Uterus (tissue), 4 donors: Measurements from ENCODE around the gene CDK6. TPM values are rescaled to one million over a fixed set of nuclear protein-coding genes. Genes with fewer than 3 reads are reported as not detected.

Experiments used
- DNase-seq, 2 donors: peaks; one replicate each; pipeline ENCODE4 v3.0.0-alpha.2; 2019 to 2020
- H3K27ac ChIP-seq, 2 donors: fragments of 200-600 bp; sonication (generic); 1 replicate in 1 of 2; 2 replicates in 1 of 2; pipeline ENCODE4 v1.5.1; 2016 to 2018
- H3K27me3 ChIP-seq, 2 donors: fragments of 200-600 bp; sonication (generic); one replicate each; pipeline ENCODE4 v1.5.1; 2018 to 2019; ENCODE audit warnings: control low read depth in 1 of 2
- H3K36me3 ChIP-seq, 2 donors: fragments of 200-600 bp; sonication (generic); one replicate each; pipeline ENCODE4 v1.5.1; 2019; ENCODE audit warnings: control low read depth in 1 of 2
- H3K4me1 ChIP-seq, 2 donors: fragments of 200-600 bp; sonication (generic); one replicate each; pipeline ENCODE4 v1.5.1; 2018 to 2019; ENCODE audit warnings: control low read depth in 1 of 2
- H3K4me3 ChIP-seq, 2 donors: fragments of 200-600 bp; sonication (generic); 1 replicate in 1 of 2; 2 replicates in 1 of 2; pipeline ENCODE4 v1.5.1; 2018 to 2019; ENCODE audit warnings: mild to moderate bottlenecking in 1 of 2
- H3K9me3 ChIP-seq, 2 donors: fragments of 200-600 bp; sonication (generic); one replicate each; pipeline ENCODE4 v1.5.1; 2019; ENCODE audit warnings: control low read depth in 1 of 2
- CTCF ChIP-seq, 4 experiments: fragments of 200-600 bp in 2 of 4; fragments of 450-650 bp in 2 of 4; sonication (generic) in 2 of 4; IDR thresholded peaks; one replicate each; pipeline ENCODE4 v1.5.1; 2016 to 2019; ENCODE audit warnings: antibody characterized with exemption in 4 of 4, mild to moderate bottlenecking in 2 of 4, moderate library complexity in 1 of 4
- POLR2A ChIP-seq, 2 donors: fragments of 450-650 bp; IDR thresholded peaks; one replicate each; pipeline ENCODE4 v1.6.1; 2016; ENCODE audit warnings: antibody characterized with exemption in 2 of 2, mild to moderate bottlenecking in 1 of 2, moderate library complexity in 1 of 2
- intact Hi-C: fragments of 100-400 bp; cut with DNase I; formaldehyde crosslinking; loops from one replicate; pipeline ENCODE4 v1.15.1; 2023; ENCODE audit warnings: low total_unique reads
- total RNA-seq, 4 donors: library from RNA; depleted of rRNA in 3 of 4; stranded (reverse); fragments of >200 nt in 3 of 4; gene quantifications; one replicate each; pipeline versions ENCODE4 v1.1.0 to v1.2.4, GENCODE V29; 2014 to 2023
- donor health status: DM: yes; HTN: yes; CAD: no.

Gene CDK6
- total RNA-seq, 4 donors from 2014 or later, result 5.9 to 117 (median 15.2) TPM

GRCh38 chr7:92625617-92626016, 210.8 kb downstream of the CDK6 start:
- TF ChIP-seq CTCF (IDR thresholded peaks at IDR 0.05), result no peak
- TF ChIP-seq POLR2A (IDR thresholded peaks at IDR 0.05), result no peak
- Histone ChIP-seq H3K4me1 (no peaks in the 10 kb centered on the region), H3K9me3 (no peaks in the 10 kb centered on the region), H3K36me3 (no peaks in the 10 kb centered on the region), H3K27ac (no peak overlapping the region), H3K4me3 (no peak overlapping the region), H3K27me3 (no peaks in the 10 kb centered on the region)
- intact Hi-C loops, result no loop called here
- no peak for DNase-seq

GRCh38 chr7:92624298-92624996, 211.9 kb downstream of the CDK6 start:
- no peak for TF ChIP-seq POLR2A (IDR thresholded peaks at IDR 0.05)
- Histone ChIP-seq H3K9me3 (no peaks in the 10 kb centered on the region), H3K4me3 (no peak overlapping the region), H3K36me3 (no peaks in the 10 kb centered on the region), H3K4me1 (no peaks in the 10 kb centered on the region), H3K27me3 (no peaks in the 10 kb centered on the region), H3K27ac (no peak overlapping the region)
- no peak for DNase-seq
- intact Hi-C loops, result no loop called here

GRCh38 chr7:92623544-92623943, 212.8 kb downstream of the CDK6 start:
- Histone ChIP-seq H3K4me1 (no peaks in the 10 kb centered on the region), H3K9me3 (no peaks in the 10 kb centered on the region), H3K27ac (no peak overlapping the region), H3K27me3 (no peaks in the 10 kb centered on the region), H3K4me3 (no peak overlapping the region), H3K36me3 (no peaks in the 10 kb centered on the region)
- intact Hi-C loops, result no loop called here
- no peak for DNase-seq
- TF ChIP-seq POLR2A (IDR thresholded peaks at IDR 0.05) (no peak), CTCF (IDR thresholded peaks at IDR 0.05) (no peak)

- DNase-seq, result no peak
- no peak overlapping the region for H3K4me3 ChIP-seq
- H3K4me1 ChIP-seq, result no peaks in the 10 kb centered on the region
- no peak overlapping the region for H3K27ac ChIP-seq
- H3K36me3 ChIP-seq, result no peaks in the 10 kb centered on the region
- intact Hi-C loops, result no loop called here
- no peaks in the 10 kb centered on the region for H3K9me3 ChIP-seq
- no peaks in the 10 kb centered on the region for H3K27me3 ChIP-seq
- TF ChIP-seq CTCF (IDR thresholded peaks at IDR 0.05) (no peak), POLR2A (IDR thresholded peaks at IDR 0.05) (no peak)
Observed at GRCh38 chr7:92622685-92623084, 213.7 kb downstream of the CDK6 start.

GRCh38 chr7:92622030-92622429, 214.3 kb downstream of the CDK6 start:
- H3K27ac ChIP-seq, result no peak overlapping the region
- H3K9me3 ChIP-seq, result no peaks in the 10 kb centered on the region
- no peaks in the 10 kb centered on the region for H3K4me1 ChIP-seq
- H3K4me3 ChIP-seq, result no peak overlapping the region
- no peaks in the 10 kb centered on the region for H3K27me3 ChIP-seq
- no peak for TF ChIP-seq CTCF (IDR thresholded peaks at IDR 0.05)
- TF ChIP-seq POLR2A (IDR thresholded peaks at IDR 0.05), result no peak
- no peaks in the 10 kb centered on the region for H3K36me3 ChIP-seq
- intact Hi-C loops, result no loop called here
- DNase-seq, result no peak
